Hematopoietic multipotent progenitor cell treated with erythropoietin and hydrocortisone succinate and interleukin-3 and kit ligand, for 17 days (in vitro differentiated cells): ENCODE results near the gene CARD11.
"Not testable (repeated sequence)": the region's sequence is repeated elsewhere in the genome, so short reads cannot be mapped to it uniquely, and the experiment has no call there.

Source experiments
- DNase-seq: peaks from one replicate; pipeline ENCODE4 v3.0.0-alpha.2; 2015; ENCODE audit warnings: low spot score

Gene CARD11

GRCh38 chr7:3064067-3064466 lies 20.4 kb upstream of the CARD11 start:
- no peak for DNase-seq

GRCh38 chr7:3063016-3063753 lies 19.5 kb upstream of the CARD11 start:
- no peak for DNase-seq

DNA sequence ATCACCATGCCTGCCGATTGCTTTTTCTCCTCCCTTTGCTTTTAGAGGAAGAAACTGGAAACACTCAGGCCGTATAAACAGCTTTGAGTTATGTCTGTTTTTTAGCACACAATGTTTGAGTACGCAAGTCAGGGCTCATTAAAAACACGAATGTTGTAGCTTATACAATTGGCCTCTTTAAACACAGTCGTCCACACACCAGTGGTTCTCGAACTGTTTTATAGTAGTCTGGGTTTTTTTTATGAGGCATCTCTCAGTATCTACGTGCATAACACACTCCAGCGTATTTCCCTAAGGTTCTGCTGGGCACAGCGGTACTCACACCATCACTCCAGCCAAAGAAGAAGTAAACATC lies 13.4 kb upstream of the CARD11 start:
- DNase-seq: no peak

GRCh38 chr7:3056234-3057065 lies 12.8 kb upstream of the CARD11 start:
- no peak for DNase-seq

- no peak for DNase-seq
Measured at GRCh38 chr7:3055626-3056025, 12.0 kb upstream of the CARD11 start.

DNA sequence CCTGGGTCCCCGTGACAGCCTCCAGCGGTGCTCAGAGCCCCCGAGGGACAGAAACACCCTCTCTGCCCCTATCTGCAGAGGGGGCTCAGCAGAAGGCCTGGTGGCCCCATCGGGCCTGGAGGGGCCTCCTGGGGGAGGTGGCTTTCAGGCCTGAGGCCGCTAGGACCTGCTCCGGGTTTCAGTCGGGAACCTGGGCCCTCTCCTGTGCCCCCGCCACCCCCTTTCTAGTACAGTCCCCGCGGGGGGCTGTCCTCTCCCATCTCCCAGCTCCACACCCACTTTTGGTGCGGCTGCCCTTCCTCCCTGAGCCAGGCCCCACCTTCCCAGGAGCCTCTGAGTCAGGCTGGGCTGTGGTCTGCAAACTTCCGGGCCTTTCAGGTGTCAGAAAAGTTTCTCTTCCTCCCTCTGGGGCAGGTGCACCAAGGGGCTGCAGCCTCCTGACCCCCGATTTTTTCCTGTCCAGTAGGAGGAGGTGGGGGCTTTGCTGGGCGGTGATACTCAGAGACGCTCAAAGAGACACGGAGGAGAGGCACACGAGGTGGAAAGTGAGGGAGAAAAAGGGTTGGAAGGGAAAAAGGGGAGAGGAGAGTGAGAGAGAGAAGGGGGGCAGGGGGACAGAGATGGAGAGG lies 692 bp downstream of the CARD11 start:
- DNase-seq: no peak

- no peak for DNase-seq
Measured at GRCh38 chr7:3041986-3042675, 1.5 kb downstream of the CARD11 start.

DNA sequence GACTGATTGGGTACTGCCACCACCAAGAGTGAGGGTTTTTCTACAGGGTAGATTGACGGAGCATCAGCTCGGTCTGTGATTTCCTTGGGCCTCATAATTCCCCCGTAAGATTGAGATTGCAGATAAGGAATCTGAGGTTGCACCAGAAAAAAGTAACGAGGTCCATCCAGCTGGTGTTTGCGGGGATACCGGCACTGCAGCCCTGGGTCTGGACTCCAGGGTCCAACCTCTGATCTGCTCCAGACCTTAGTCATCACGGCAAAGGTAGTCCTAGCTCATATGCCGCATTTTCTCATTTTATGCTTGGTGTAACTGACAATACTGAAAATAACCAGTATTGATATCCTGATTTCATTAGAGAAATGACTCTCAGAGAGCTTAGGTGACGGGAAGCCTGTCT lies 3.9 kb downstream of the CARD11 start:
- no peak for DNase-seq

DNA sequence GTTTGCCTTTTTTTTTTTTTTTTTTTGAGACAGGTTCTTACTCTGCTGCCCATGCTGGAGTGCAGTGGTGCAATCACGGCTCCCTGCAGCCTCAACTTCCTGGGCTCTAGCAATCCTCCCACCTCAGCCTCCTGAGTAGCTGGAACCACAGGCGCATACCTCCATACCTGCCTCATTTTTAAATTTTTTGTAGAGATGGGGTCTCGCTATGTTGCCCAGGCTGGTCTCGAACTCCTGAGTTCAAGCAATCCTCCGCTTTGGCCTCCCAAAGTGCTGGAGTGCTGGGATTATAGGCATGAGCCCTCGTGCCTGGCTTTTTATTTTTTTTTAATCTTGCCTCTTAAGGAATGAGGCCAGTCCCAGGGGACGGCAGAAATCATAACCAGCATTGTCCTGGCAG lies 5.7 kb downstream of the CARD11 start:
- not testable (repeated sequence) for DNase-seq

DNA sequence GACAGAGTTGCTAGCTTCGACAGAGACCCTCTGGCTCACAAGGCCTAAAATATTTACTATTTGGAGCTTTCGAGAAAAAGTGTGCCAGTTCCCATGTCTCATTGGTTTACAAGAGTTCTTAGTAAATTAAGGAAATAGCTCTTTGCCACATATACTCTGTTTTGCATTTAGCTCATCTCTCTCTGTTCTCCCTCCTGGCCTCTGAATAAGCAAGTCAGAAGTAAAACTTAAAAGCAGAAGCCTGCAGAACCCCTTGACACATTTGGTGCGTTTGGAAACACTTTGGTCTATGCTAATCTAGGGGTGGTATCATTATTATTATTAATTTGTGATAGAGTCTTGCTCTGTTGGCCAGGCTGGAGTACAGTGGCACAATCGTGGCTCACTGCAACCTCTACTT lies 6.4 kb downstream of the CARD11 start:
- DNase-seq: no peak

- DNase-seq: no peak
Measured at GRCh38 chr7:3034591-3035150, 9.0 kb downstream of the CARD11 start.

- no peak for DNase-seq
Measured at GRCh38 chr7:3033581-3033980, 10.1 kb downstream of the CARD11 start.

- no peak for DNase-seq
Measured at GRCh38 chr7:3033136-3033535, 10.5 kb downstream of the CARD11 start.

- no peak for DNase-seq
Measured at GRCh38 chr7:3032256-3032655, 11.4 kb downstream of the CARD11 start.

DNA sequence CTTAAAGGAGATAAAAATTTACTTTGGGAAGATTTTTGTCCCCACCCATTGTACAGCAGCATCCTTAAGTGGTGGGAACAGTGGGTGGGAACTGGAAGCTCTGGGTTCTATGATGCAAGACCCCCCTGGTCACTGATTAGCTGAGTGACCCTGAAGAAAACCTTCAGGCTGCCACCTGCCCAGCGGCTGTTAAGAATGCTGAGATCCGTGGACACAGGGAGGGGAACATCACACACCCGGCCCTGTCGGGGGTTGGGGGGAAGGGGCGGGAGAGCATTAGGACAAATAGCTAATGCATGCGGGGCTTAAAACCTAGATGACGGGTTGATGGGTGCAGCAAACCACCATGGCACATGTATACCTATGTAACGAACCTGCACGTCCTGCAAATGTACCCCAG lies 14.5 kb downstream of the CARD11 start:
- no peak for DNase-seq

GRCh38 chr7:3028758-3029093 lies 14.9 kb downstream of the CARD11 start:
- no peak for DNase-seq

DNA sequence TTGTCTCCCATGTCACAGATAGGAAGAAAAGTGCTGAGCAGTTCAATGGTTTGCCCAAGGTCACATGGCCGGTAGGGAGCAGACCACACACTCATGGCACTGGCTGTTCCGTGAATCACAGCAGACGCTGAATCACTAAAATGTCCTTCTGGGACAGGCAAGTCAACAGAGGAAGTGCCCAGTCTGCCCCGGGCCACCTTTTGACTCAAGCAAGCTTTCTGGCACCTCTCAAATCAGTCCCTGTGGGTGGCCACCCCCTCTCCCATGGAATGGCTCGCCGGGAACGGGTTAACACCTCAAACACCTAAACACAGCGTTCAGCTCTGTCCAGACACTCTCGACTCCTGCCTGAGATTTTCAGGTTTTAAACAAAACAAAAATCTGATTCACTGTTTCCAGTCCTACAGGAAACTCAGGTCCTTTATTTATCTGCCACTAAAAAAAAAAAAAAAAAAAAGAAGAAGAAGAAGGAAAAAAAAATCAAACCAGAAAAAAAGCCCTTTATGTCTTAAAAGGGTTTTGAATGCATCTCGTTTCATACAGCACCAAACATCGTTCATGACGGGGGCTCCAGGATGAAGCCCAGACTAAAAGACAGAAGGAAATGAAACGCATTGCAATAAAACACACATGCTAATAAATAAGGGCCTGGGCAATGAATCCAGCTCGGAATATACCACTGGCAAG lies 15.5 kb downstream of the CARD11 start:
- no peak for DNase-seq

GRCh38 chr7:3027005-3027845 lies 16.4 kb downstream of the CARD11 start:
- DNase-seq: no peak

- no peak for DNase-seq
Measured at GRCh38 chr7:3025616-3026015, 18.1 kb downstream of the CARD11 start.

- no peak for DNase-seq
Measured at GRCh38 chr7:3021825-3022224, 21.8 kb downstream of the CARD11 start.

DNA sequence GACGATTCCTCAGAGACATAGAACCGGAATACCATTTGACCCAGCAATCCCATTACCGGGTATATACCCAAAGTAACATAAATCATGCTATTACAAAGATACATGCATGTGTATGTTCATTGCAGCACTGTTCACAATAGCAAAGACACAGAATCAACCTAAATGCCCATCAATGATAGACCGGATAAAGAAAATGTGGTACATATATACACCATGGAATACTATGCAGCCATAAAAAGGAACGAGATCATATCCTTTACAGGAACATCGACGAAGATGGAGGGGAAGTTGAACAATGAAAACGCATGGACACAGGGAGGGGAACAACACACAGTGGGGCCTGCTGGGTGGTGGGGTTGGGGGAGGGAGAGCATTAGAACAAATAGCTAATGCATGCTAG lies 22.4 kb downstream of the CARD11 start:
- not testable (repeated sequence) for DNase-seq
